ENCODE measurements around the gene ACTL7B. TPM values are rescaled to one million over a fixed set of nuclear protein-coding genes. Genes with fewer than 3 reads are reported as not detected.

The ACTL7B gene
- total and polyA plus RNA-seq, 2 of the 4 experiments (the other 2 are of a cell fraction): not detected

- Histone ChIP-seq H4K8ac (ENCODE audit: low read depth in 2 of 2, low read length in 2 of 2) (no peak overlapping the region), H3K27me3 (ENCODE audit: control insufficient read depth, insufficient read depth, low read length) (no peaks in the 10 kb centered on the region), H3K4me3 (ENCODE audit: insufficient read depth, low read depth, low read length) (no peak overlapping the region), H2BK15ac (ENCODE audit: low read depth, low read length) (no peak overlapping the region), H3K4ac (ENCODE audit: low read depth, low read length) (no peak overlapping the region), H4K5ac (ENCODE audit: low read depth, low read length) (no peak overlapping the region), H3K79me1 (ENCODE audit: low read depth in 1 of 2, low read length in 2 of 2) (no peaks in the 10 kb centered on the region), H4K91ac (ENCODE audit: insufficient read depth, low read depth, low read length) (no peak overlapping the region), H2BK120ac (ENCODE audit: low read depth, low read length) (no peak overlapping the region), H2AK5ac (ENCODE audit: low read depth, low read length) (no peak overlapping the region), H3K9ac (ENCODE audit: low read depth, low read length) (no peak overlapping the region), H3K18ac (ENCODE audit: low read depth, low read length) (no peak overlapping the region), H3K14ac (replicated peaks; ENCODE audit: low read depth, low read length) (no peak overlapping the region), H2AK9ac (replicated peaks; ENCODE audit: low read depth, low read length, poor library complexity) (no peak overlapping the region), H3K56ac (ENCODE audit: extremely low read depth, insufficient read depth, low read length) (no peak overlapping the region), H3K4me1 (ENCODE audit: control insufficient read depth, insufficient read depth, low read length) (peaks cover 2% of the 10 kb centered on the region; the same call in 1 of the 2 replicates), H2AFZ (replicated peaks; ENCODE audit: low read length, poor library complexity) (no peak overlapping the region), H3K9me3 (ENCODE audit: control insufficient read depth, insufficient read depth, low read length) (no peaks in the 10 kb centered on the region), H2BK5ac (ENCODE audit: low read depth, low read length, poor library complexity, severe bottlenecking) (no peak overlapping the region), H3K4me2 (ENCODE audit: low read depth, low read length) (no peak overlapping the region), H3K23ac (ENCODE audit: low read depth, low read length) (no peak overlapping the region), H3K27ac (ENCODE audit: insufficient read depth, low read length) (no peak overlapping the region), H4K20me1 (ENCODE audit: insufficient read depth, low read length) (no peaks in the 10 kb centered on the region), H3K36me3 (ENCODE audit: control insufficient read depth, insufficient read depth, low read length) (peaks cover 25% of the 10 kb centered on the region), H3K9me1 (ENCODE audit: insufficient read depth, low read length) (peaks cover 3% of the 10 kb centered on the region; the same call in 1 of the 2 replicates), H2BK20ac (ENCODE audit: low read depth, low read length) (no peak overlapping the region)
- ChIA-PET POLR2A (ENCODE audit: unreplicated experiment) (interaction anchor here (0.6 kb wide), 1 partner anchor 464 kb away, joined by 3 read pairs; no protein-coding TSS in a partner anchor), CTCF (no interaction called here)
- 100% methylated on average over 1 of the region's 6 CpGs; no CpG with 5 or more reads in 1 of the 2 experiments for WGBS, 2 experiments (ENCODE audit: extremely low coverage in 2 of 2, insufficient read length in 1 of 2)
- in situ Hi-C loops (cut with MboI; ENCODE audit: low sequenced_read_pairs) (no loop called here), dilution Hi-C loops (cut with HindIII; ENCODE audit: low sequenced_read_pairs, unreplicated experiment) (no loop called here), intact Hi-C loops (cut with micrococcal nuclease) (no loop called here)
- no peak for ATAC-seq (ENCODE audit: low read depth)
- DNase-seq: no peak
- no TSS peak for BruUV-seq (replicated peaks)
- TF ChIP-seq RAD21 (IDR thresholded peaks at IDR 0.05; ENCODE audit: low read length): no peak
- no peak for TF ChIP-seq USF2 (IDR thresholded peaks at IDR 0.05; ENCODE audit: low read depth, low read length)
- TF ChIP-seq MAFK (IDR thresholded peaks at IDR 0.05; ENCODE audit: low read depth, low read length): no peak
- TF ChIP-seq CHD1 (IDR thresholded peaks at IDR 0.05; ENCODE audit: low read depth, low read length): no peak
- TF ChIP-seq CEBPB (IDR thresholded peaks at IDR 0.05; ENCODE audit: low read depth, low read length): no peak
- TF ChIP-seq MAZ (IDR thresholded peaks at IDR 0.05; ENCODE audit: borderline replicate concordance, low read depth, low read length): no peak
Observed at GRCh38 chr9:108882052-108882888, 26.5 kb upstream of the ACTL7B start.

All from IMR-90 (cell line).